Psoas muscle (tissue), 8 donors: ENCODE data around the gene HECTD3. TPM values are rescaled to one million over a fixed set of nuclear protein-coding genes. Genes with fewer than 3 reads are reported as not detected.

ENCODE experiments used
- ATAC-seq, 4 donors: fragments of 200-7000 bp; cut with Tn5 transposase; one replicate each; pipeline ENCODE4 v1.9.1; 2020; ENCODE audit warnings: moderate library complexity in 3 of 4, mild to moderate bottlenecking in 2 of 4
- DNase-seq, 2 donors: peaks; one replicate each; pipeline ENCODE4 v3.0.0-alpha.2; 2020
- H3K27ac ChIP-seq: fragments of 200-600 bp; one replicate; pipeline ENCODE4 v1.8.0; 2022
- H3K27me3 ChIP-seq, 3 donors: fragments of 200-600 bp in 1 of 3; one replicate each; pipeline versions ENCODE4 v1.6.1 to v1.8.0; 2013 to 2022; ENCODE audit warnings: low read length in 2 of 3, mild to moderate bottlenecking in 2 of 3, moderate library complexity in 1 of 3; ENCODE audit not compliant: insufficient read depth in 3 of 3
- H3K36me3 ChIP-seq, 2 donors: fragments of 200-600 bp in 1 of 2; one replicate each; pipeline versions ENCODE4 v1.6.1 to v1.8.0; 2013 to 2022; ENCODE audit warnings: low read depth in 1 of 2, mild to moderate bottlenecking in 1 of 2, moderate library complexity in 1 of 2; ENCODE audit not compliant: insufficient read depth in 1 of 2
- H3K4me1 ChIP-seq: fragments of 200-600 bp; one replicate; pipeline ENCODE4 v1.8.0; 2022
- H3K4me3 ChIP-seq: fragments of 200-600 bp; one replicate; pipeline ENCODE4 v1.8.0; 2022; ENCODE audit warnings: mild to moderate bottlenecking
- H3K9me3 ChIP-seq: fragments of 200-600 bp; one replicate; pipeline ENCODE4 v1.8.0; 2022
- CTCF ChIP-seq: fragments of 200-600 bp; IDR thresholded peaks from one replicate; pipeline ENCODE4 v1.8.0; 2022; ENCODE audit warnings: antibody characterized with exemption
- WGBS, 3 donors: extraction: QIAGEN DNeasy Blood & Tissue Kit; methylation state at CpG; one replicate each; pipeline versions ENCODE4 v1.1.6 to v1.1.7; 2013; 5-methylcytosine and 5-hydroxymethylcytosine counted together
- intact Hi-C, 2 donors: fragments of 100-400 bp; cut with DNase I; formaldehyde crosslinking; loops; one replicate each; pipeline versions ENCODE4 v1.11.0 to v1.14.2; 2022
- polyA plus RNA-seq, 3 donors: library from polyadenylated mRNA; stranded (reverse); fragments of 200-250 nt; gene quantifications; one replicate each; pipeline ENCODE4 v1.2.3, GENCODE V29; 2013
- total RNA-seq, 4 donors: library from RNA; stranded (reverse); fragmentation: NEBNext Ultra II Directional in 2 of 4; extraction: Animal tissue kit (Norgen Biotek cat#: 25700) in 2 of 4; gene quantifications; one replicate each; pipeline versions ENCODE4 v1.2.1 to v1.2.4, GENCODE V29; 2021 to 2023
- donor health status: healthy with polysubstance abuse.
- donor health status: DM: no; HTN: no; CAD: no; lungs with moderate emphysema.
- donor health status: Bipolar disorder and iron deficiency.
- donor health status: healthy.
- donor health status: DM: yes; HTN: yes; CAD: no.
- donor health status: DM: no; HTN: no; CAD: no.
- donor health status: DM: no; HTN: no; CAD: no.
- donor health status: DM: yes; HTN: yes; CAD: no.

HECTD3 gene
- total and polyA plus RNA-seq, 7 donors = 34.0 to 55.3 (median 41.1) TPM

GRCh38 chr1:45016090-45016697 is 5.1 kb upstream of the HECTD3 start:
- H3K27ac ChIP-seq = no peak overlapping the region
- peaks cover 18% of the 10 kb centered on the region for H3K4me1 ChIP-seq
- no peaks in the 10 kb centered on the region for H3K27me3 ChIP-seq
- no peaks in the 10 kb centered on the region for H3K9me3 ChIP-seq
- no peak overlapping the region for H3K4me3 ChIP-seq
- TF ChIP-seq CTCF = no peak
- 71 to 88% (median 81%) methylated on average over 2 of the region's 2 CpGs for WGBS, 3 donors
- intact Hi-C loops = loop anchor here (10.0 kb wide), 1 partner anchor 559 kb away; no protein-coding TSS in a partner anchor
- H3K36me3 ChIP-seq = peaks cover 0 to 27% of the 10 kb centered on the region in 2 donors
- DNase-seq (no peak), ATAC-seq (no peak)

- Histone ChIP-seq H3K9me3 (no peaks in the 10 kb centered on the region), H3K36me3 (peaks cover 0 to 27% of the 10 kb centered on the region in 2 donors), H3K4me1 (peaks cover 18% of the 10 kb centered on the region), H3K27ac (no peak overlapping the region), H3K27me3 (no peaks in the 10 kb centered on the region), H3K4me3 (no peak overlapping the region)
- no peak for ATAC-seq
- no peak for DNase-seq
- no peak for TF ChIP-seq CTCF
- intact Hi-C loops = loop anchor here (2.0 to 10.0 kb wide), 2 partner anchors 285 to 559 kb away; no protein-coding TSS in a partner anchor
- 71 to 84% (median 75%) methylated on average over 2 of the region's 2 CpGs for WGBS, 3 donors
Observed at GRCh38 chr1:45015683-45016082, 4.6 kb upstream of the HECTD3 start.

GRCh38 chr1:45014321-45015028 is 3.4 kb upstream of the HECTD3 start:
- intact Hi-C loops = loop anchor here (1.0 to 10.0 kb wide), 5 partner anchors 286 to 560 kb away; partner anchors contain the start of gene TESK2 (in 1 of the 2)
- H3K27ac ChIP-seq = peak overlapping the region; percentile 1
- H3K4me1 ChIP-seq = peaks cover 24% of the 10 kb centered on the region
- no peak overlapping the region for H3K4me3 ChIP-seq
- H3K36me3 ChIP-seq = peaks cover 0 to 34% of the 10 kb centered on the region in 2 donors
- peak; percentile 88 for TF ChIP-seq CTCF
- WGBS, 3 donors = 22 to 40% (median 24%) methylated on average over 6 of the region's 6 CpGs
- DNase-seq = peak; percentile 69 to 85
- peak; percentile 32 to 51 (median 39) for ATAC-seq
- no peaks in the 10 kb centered on the region for H3K27me3 ChIP-seq
- H3K9me3 ChIP-seq = no peaks in the 10 kb centered on the region

- Histone ChIP-seq H3K4me1 (peaks cover 25% of the 10 kb centered on the region), H3K27me3 (no peaks in the 10 kb centered on the region), H3K9me3 (no peaks in the 10 kb centered on the region), H3K4me3 (no peak overlapping the region), H3K27ac (peak overlapping the region; percentile 86), H3K36me3 (peaks cover 0 to 42% of the 10 kb centered on the region in 2 donors)
- 78 to 84% (median 83%) methylated on average over 12 of the region's 12 CpGs for WGBS, 3 donors
- no peak for ATAC-seq
- TF ChIP-seq CTCF = no peak
- intact Hi-C loops = loop anchor here (1.0 to 10.0 kb wide), 5 partner anchors 287 to 561 kb away; partner anchors contain the start of gene TESK2 (in 1 of the 2)
- no peak for DNase-seq
Observed at GRCh38 chr1:45013551-45014209, 2.6 kb upstream of the HECTD3 start.
